ENCODE results near the gene GAL.

GAL gene

DNA sequence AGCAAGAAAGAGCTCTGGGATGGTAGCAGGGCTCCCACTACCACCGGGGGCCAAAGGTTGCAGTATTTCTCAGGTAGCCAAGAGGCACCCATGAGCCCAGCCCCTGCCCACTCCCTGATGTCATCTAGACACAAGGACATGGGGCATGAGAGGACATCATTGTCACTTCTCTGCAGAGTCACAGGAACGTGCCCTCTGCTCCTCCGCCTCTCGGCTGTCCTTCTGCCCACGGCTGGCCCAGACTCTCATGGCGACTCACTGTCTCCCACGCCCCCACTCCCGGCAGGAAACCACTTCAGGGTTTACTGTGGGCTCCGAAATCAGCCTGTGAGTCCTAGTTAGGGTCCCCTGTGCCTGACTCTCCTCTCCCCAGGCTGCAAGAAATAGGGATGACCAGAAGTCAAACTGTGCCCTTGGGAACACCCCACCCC, 1.8 kb upstream of the GAL start:
- no peak for TF ChIP-seq POLR2A (IDR thresholded peaks at IDR 0.05; ENCODE audit: low read length)
- TF ChIP-seq GATA1 (IDR thresholded peaks at IDR 0.05; ENCODE audit: low read depth, low read length), result no peak
- no peak for DNase-seq

DNA sequence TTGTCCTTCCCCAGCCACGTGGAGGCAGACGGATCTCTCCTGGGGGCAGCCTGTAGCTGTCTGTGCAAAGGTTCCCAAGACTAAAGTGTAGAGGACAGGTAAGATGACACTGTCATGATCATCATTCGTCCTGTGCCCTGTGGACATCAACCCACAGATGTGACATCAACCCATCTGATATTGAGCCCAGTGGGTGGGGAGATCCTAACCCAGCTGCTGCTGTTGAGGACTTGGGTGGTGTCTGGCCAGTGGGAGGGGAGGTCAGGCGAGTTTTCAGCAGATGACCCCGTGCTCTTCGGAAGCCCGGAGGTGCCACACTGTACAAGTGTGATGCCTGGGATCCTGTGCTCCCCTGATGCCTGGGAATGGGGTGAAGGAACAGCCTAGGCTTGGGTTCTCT, 1.2 kb upstream of the GAL start:
- DNase-seq, result no peak
- TF ChIP-seq POLR2A (IDR thresholded peaks at IDR 0.05; ENCODE audit: low read length) (no peak), GATA1 (IDR thresholded peaks at IDR 0.05; ENCODE audit: low read depth, low read length) (no peak)

DNA sequence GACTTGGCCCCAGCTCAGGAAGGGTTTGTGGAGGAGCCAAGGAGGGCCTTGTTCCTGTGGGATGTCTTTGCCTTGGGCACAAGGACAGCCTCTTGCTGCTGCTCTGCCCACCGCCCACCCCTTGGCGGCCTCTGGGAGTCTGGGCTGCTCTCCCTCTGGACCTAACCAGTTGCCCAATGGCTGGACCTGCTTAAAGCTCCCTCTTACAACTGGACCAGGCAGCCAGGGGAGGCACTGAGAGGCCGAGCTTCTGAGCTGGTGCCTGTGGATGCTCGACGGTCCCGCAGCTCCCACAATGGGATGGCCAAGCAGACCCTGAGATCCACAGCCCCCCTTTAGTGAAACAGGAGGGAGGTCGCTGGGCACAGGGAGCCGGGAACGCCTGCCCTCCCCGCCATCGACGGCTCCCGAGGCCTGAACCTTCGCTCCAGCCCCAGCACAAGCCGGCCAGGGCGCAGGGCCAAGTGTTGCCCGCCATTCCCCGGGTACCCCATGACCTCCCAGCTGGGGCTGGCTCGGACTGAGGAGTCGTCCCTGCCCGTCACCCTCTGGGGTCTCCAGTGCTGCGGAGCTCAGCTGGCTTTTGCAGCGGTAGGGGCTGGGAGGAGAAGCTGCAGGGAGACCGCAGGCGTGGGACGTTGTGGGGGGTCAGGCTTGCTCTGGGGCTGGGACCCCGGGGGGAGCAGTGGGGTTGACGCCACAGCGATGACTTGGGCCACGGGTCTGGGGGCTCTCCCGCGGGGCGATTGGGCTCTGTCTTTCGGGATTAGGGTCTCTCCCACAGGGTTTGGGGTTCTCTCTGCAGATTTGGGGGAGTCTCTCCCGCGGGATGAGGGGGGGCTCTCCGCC, 584 bp upstream of the GAL start:
- TF ChIP-seq GATA1 (IDR thresholded peaks at IDR 0.05; ENCODE audit: low read depth, low read length) (no peak), POLR2A (IDR thresholded peaks at IDR 0.05; ENCODE audit: low read length) (no peak)

DNA sequence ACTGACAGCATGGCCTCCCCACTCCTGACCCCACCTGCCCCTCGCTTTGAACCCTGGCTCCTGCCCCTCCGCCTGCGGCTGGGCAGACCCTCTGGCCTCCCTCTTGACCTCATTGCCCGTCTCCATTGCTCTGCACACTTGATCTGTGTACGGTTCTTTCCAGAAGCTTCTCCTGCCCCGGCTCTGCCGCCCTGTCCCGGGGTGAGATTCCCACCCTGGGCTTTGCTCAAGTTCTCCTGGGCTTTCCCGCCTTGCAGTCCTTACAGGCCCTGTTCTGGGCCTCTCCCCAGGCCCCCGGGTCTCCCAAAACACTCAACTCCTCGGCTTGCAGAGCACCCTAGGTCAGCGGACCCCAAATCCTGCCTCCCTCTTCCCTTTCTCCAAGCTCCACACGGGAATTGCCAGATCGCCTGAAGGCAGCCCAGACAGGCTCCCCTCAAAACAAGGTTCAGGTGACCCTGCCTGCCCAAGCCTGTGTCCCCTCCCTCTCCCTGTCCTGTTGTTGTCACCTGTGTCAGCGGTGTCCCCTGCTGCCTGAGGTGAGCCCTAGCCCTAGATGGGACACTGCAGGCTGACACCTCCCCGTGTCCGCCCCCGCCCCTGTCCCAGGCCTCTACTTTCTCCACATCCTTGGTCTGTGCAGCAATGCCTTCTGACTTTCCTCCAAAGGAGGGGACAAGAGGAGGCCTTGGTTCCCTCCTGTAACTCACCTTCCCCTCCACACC, 1.5 kb downstream of the GAL start:
- TF ChIP-seq POLR2A (IDR thresholded peaks at IDR 0.05; ENCODE audit: low read length) (no peak), GATA1 (IDR thresholded peaks at IDR 0.05; ENCODE audit: low read depth, low read length) (no peak)
- DNase-seq, result no peak

More for the DNA sequence above, 584 bp upstream of the GAL start:
- DNase-seq, result no peak

DNA sequence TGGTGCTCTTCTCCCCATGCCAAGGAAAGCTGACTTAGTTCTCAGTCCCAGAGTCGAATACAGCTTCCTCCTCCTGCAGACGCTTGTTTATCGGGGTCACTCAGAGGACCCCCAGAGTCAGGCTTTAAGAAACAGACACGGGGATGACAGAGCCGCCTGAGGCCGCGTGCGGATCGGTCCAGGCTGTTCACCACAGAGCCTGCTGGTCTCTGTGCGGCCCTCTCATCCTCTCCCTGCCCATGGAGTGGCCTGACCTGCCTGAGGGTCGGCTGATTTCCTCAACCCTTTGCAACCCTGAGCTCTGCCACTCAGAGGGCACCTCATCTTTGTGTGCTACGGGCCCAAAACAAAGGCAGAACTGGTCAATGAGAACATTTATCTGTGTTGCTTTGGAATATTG, 2.1 kb downstream of the GAL start:
- TF ChIP-seq POLR2A (IDR thresholded peaks at IDR 0.05; ENCODE audit: low read length), result no peak
- no peak for TF ChIP-seq GATA1 (IDR thresholded peaks at IDR 0.05; ENCODE audit: low read depth, low read length)
- no peak for DNase-seq

DNA sequence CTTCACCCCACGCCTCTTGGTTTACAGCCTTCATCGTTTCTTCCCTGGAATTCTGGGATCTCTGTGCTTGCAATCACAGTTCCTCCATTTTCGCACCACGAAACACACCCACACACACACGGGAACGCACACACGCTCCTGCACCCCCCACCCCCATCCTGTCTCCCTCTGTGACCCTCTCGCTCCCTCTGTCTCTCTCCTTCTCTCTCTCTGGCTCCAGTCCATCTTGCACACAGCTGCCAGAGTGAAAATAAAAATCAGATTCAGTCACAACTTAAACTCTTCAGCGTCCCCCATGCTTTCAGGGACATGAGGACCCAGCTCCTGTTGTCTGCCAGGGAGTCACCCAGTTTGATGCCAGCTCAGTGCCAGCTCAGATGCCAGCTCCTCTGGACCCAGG, 3.0 kb downstream of the GAL start:
- no peak for DNase-seq
- TF ChIP-seq GATA1 (IDR thresholded peaks at IDR 0.05; ENCODE audit: low read depth, low read length), result no peak
- TF ChIP-seq POLR2A (IDR thresholded peaks at IDR 0.05; ENCODE audit: low read length), result no peak

DNA sequence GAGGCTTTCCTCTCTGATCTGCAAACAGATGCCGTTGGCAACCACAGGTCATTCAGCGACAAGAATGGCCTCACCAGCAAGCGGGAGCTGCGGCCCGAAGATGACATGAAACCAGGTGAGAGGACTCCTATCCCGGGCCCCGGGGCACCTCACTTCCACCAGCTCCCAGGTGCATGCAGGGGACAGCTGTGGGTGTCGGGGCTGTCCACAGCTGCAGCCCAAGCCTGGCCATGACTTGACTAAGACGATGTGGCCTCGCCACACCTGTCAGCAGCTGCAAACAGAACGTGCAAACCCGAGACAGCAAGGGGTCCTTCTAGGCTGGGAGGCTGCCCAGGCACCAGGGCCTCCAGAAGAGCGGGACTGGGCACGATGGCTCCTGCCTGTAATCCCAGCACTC, 3.6 kb downstream of the GAL start:
- TF ChIP-seq GATA1 (IDR thresholded peaks at IDR 0.05; ENCODE audit: low read depth, low read length), result no peak
- TF ChIP-seq POLR2A (IDR thresholded peaks at IDR 0.05; ENCODE audit: low read length), result no peak
- DNase-seq, result no peak

DNA sequence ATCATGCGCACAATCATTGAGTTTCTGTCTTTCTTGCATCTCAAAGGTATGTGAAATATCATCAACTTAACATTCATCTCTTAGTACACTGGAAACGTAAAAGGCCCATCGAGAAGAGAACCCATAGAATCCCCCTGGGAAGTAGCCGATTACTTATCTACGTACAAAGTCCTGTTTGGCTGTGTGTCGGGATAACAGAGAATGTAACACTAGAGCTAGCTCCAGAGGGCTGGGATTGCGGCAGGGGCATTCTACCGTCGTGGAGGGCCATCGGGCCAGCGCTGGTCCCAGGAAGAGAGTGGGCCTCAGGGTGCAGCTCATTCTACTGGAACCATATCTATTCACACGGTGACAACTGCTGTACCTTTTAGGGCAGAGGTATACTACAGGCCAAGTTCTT, 4.5 kb downstream of the GAL start:
- TF ChIP-seq POLR2A (IDR thresholded peaks at IDR 0.05; ENCODE audit: low read length) (no peak), GATA1 (IDR thresholded peaks at IDR 0.05; ENCODE audit: low read depth, low read length) (no peak)
- no peak for DNase-seq

DNA sequence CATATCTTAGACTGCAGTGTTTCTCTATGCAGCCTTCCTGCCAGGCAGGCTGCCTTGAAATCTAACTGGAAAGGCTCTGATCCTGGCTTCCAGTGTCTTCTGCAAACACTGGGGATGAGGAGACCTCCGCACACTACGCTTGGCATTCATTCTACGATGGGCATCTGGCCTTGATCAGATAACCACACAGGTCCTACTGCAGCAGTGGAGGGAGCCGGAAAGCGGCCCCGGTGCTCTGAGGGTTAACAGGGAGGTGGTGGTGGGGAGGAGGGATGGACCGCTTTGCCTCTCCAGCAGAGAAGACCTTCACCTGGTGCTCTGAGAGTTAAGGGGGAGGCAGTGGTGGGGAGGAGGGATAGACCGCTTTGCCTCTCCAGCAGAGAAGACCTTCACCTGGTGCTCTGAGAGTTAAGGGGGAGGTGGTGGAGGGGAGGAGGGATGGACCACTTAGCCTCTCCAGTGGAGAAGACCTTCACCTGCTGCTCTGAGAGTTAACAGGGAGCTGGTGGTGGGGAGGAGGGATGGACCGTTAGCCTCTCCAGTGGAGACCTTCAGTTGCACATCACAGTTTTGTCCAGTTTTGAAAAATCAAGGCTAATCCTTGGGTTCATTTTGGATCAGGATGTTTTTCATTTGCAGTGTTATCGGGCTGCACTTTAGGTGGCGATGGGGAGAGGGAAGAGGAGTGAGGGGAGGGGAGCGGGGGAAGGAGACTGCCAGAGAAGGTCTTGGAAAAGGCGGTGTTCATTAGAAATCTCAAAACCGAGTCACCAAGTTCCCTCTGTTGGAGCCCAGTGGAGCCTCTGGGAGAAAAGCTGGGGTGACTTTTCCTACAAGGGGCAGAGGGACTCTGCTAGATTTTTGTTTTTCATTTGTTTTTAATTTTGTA, 5.6 kb downstream of the GAL start:
- TF ChIP-seq POLR2A (IDR thresholded peaks at IDR 0.05; ENCODE audit: low read length), result no peak
- no peak for TF ChIP-seq GATA1 (IDR thresholded peaks at IDR 0.05; ENCODE audit: low read depth, low read length)
- DNase-seq, result no peak

DNA sequence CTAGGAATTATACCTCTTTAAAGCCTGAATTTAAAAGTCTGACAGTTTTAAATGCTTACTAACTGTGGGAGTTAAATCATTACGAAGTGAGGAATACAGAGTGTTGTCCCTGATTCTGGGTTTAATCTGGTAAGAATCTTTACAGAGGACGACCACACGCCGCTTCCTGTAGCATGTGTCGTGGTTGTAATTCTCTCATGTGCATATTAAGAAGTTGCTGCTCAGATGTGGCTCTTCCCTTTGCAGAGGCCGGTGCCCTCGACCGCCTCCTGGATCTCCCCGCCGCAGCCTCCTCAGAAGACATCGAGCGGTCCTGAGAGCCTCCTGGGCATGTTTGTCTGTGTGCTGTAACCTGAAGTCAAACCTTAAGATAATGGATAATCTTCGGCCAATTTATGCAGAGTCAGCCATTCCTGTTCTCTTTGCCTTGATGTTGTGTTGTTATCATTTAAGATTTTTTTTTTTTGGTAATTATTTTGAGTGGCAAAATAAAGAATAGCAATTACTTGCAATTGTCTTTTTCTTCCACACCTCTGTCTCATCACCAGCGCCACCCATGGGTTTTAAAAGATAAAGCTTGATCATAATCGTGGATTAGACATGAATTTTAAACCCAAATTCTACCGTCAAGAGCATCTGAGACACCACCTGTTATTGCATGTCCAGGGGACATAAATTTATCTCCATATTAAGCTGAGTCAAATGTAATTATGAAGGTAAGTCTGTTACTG, 6.5 kb downstream of the GAL start:
- no peak for DNase-seq
- TF ChIP-seq GATA1 (IDR thresholded peaks at IDR 0.05; ENCODE audit: low read depth, low read length), result no peak
- TF ChIP-seq POLR2A (IDR thresholded peaks at IDR 0.05; ENCODE audit: low read length), result no peak

DNA sequence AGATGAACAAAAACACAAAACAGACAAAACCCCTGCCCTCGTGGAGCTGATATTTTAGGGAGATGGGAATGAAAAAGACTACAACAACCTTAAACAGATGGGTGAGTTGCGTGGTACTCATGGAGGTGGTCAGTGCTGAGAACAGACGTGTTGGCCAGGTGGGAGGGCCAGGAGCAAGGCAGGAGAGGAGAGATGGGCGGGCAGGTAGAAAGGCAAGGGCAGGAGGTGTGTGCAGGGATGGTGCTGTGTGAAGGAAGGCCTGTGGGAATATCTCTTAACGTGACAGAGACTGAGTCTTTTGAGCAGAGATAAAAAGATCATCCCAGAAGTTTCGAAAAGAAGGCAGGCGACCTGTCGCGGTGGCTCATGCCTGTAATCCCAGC, 7.0 kb downstream of the GAL start:
- no peak for DNase-seq
- TF ChIP-seq GATA1 (IDR thresholded peaks at IDR 0.05; ENCODE audit: low read depth, low read length), result no peak
- TF ChIP-seq POLR2A (IDR thresholded peaks at IDR 0.05; ENCODE audit: low read length), result no peak

DNA sequence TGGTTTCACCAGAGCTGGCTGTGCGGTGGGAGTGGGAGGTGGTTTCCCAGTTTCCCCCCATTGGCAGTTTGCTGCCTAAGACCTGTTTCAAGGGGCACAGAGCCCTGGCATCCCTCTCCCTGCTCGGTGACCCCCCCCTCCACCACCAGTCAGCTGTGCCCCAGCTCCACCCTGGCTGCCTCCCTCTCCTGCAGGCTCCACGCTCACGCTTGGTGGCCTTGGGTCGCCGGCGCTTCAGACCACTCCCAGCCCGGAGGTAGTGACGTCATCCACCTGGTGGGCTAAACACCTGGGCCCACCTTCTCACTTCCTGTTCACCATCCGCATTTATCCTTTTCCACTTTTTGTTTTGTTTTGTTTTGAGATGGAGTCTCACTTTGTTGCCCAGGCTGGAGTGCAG, 7.8 kb downstream of the GAL start:
- TF ChIP-seq POLR2A (IDR thresholded peaks at IDR 0.05; ENCODE audit: low read length), result no peak
- no peak for TF ChIP-seq GATA1 (IDR thresholded peaks at IDR 0.05; ENCODE audit: low read depth, low read length)

DNA sequence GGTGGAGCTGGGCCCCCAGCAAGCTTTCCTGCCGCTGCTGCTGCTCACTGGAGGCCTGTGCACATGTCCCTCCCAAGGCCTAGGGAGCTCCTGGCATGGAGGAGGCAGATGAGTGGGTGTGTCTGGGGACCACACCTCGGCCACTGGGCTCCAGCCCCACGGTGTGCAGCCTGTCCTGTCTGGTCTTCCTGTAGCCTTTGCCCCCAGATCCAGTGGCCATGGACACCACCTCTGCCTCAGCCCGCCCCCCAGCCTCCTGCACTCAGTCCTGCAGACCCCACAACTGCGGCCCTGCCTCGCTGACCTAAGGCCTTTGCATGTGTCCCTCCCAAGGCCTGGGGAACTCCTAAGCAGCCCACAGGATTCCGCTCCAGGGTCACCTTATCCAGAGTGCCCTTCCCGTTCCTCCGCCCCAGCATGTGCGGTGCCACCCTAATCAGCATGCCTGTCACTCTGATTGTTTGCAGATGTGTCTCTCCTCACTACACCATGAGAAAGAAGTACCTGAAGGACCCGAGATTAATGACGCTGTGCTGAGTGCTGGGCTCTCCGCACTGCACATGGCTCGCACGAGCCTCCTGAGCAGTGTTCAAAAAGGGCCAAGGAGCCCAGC, 8.6 kb downstream of the GAL start:
- no peak for TF ChIP-seq POLR2A (IDR thresholded peaks at IDR 0.05; ENCODE audit: low read length)
- no peak for TF ChIP-seq GATA1 (IDR thresholded peaks at IDR 0.05; ENCODE audit: low read depth, low read length)
- no peak for DNase-seq

More for the DNA sequence above, 7.8 kb downstream of the GAL start:
- no peak for DNase-seq
